ENCODE results near the gene NXNL1. TPM values are rescaled to one million over a fixed set of nuclear protein-coding genes. Genes with fewer than 3 reads are reported as not detected.

Gene NXNL1
- total RNA-seq, 1 donor from 2014 or later: not detected

DNA sequence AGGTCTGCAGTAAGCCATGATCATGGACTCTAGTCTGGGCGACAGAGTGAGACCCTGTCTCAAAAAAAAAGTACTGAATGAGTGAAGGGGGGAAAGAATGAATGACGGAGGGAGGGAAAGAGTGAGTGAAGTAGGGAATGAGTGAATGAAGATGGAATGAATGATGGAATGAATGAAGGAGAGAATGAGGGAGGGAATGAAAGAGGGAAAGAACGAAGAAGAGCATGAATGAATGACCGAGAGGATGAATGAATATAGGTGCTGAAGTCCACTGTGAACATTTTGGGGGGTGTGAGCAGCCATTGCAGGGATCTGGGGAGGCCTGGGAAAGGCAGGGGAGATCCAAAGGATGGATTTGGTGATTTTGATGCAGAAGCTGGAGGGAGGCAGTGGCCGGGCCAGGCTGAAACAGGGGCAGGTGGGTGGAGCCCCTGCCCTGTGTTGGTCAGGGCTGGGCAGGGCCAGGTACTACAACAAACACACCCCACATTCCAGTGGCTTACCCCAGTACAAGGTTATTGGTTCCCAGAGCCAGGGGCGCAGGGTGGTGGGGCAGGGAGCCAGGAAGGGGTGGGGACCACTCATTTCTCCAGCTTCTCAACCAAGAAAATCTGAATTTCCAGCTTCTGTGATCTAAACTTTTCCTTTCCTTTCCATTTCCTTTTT lies 23.9 kb upstream of the NXNL1 start:
- Mint-ChIP-seq H3K36me3 (ENCODE audit: unreplicated experiment) (peaks cover 4% of the 10 kb centered on the region), H3K27me3 (ENCODE audit: unreplicated experiment) (no peaks in the 10 kb centered on the region), H3K4me1 (ENCODE audit: unreplicated experiment) (peaks cover 8% of the 10 kb centered on the region), H3K9me3 (ENCODE audit: unreplicated experiment) (no peaks in the 10 kb centered on the region), H3K27ac (ENCODE audit: unreplicated experiment) (no peak overlapping the region), H3K4me3 (ENCODE audit: unreplicated experiment) (no peak overlapping the region)
- no peak for DNase-seq (ENCODE audit: extremely low spot score, unreplicated experiment)
- no peak for TF ChIP-seq CTCF (IDR thresholded peaks at IDR 0.05)

DNA sequence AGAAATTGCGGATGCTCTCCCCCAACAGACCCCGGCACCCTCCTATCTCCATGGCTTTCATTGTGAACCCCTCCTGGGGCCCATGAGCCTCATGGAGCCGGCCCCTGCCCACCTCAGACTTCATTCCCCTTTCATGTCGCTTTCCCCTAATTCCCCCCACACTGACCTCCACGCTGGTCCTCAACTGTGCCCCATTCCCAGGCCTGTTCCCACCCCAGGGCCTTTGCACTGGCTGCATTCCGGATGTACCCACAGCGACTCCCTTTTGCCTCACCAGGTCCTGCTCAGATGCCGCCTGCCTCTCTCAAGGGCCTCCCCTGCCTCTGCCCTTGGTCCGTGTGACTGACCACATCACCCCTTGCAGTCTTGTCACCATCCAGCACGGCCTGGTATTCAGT lies 22.9 kb upstream of the NXNL1 start:
- H3K27ac Mint-ChIP-seq (ENCODE audit: unreplicated experiment): no peak overlapping the region

GRCh38 chr19:17482877-17483604 lies 22.3 kb upstream of the NXNL1 start:
- TF ChIP-seq CTCF (IDR thresholded peaks at IDR 0.05): no peak
- no peak overlapping the region for H3K27ac Mint-ChIP-seq (ENCODE audit: unreplicated experiment)
- no peaks in the 10 kb centered on the region for H3K9me3 Mint-ChIP-seq (ENCODE audit: unreplicated experiment)
- no peak overlapping the region for H3K4me3 Mint-ChIP-seq (ENCODE audit: unreplicated experiment)
- H3K36me3 Mint-ChIP-seq (ENCODE audit: unreplicated experiment): no peaks in the 10 kb centered on the region
- peaks cover 16% of the 10 kb centered on the region for H3K4me1 Mint-ChIP-seq (ENCODE audit: unreplicated experiment)
- DNase-seq (ENCODE audit: extremely low spot score, unreplicated experiment): no peak
- no peaks in the 10 kb centered on the region for H3K27me3 Mint-ChIP-seq (ENCODE audit: unreplicated experiment)

More for the DNA sequence above, 22.9 kb upstream of the NXNL1 start:
- peaks cover 4% of the 10 kb centered on the region for H3K36me3 Mint-ChIP-seq (ENCODE audit: unreplicated experiment)
- H3K27me3 Mint-ChIP-seq (ENCODE audit: unreplicated experiment): no peaks in the 10 kb centered on the region
- H3K4me3 Mint-ChIP-seq (ENCODE audit: unreplicated experiment): no peak overlapping the region
- TF ChIP-seq CTCF (IDR thresholded peaks at IDR 0.05): no peak
- H3K9me3 Mint-ChIP-seq (ENCODE audit: unreplicated experiment): no peaks in the 10 kb centered on the region
- H3K4me1 Mint-ChIP-seq (ENCODE audit: unreplicated experiment): peaks cover 19% of the 10 kb centered on the region
- DNase-seq (ENCODE audit: extremely low spot score, unreplicated experiment): no peak

- DNase-seq (ENCODE audit: extremely low spot score, unreplicated experiment): no peak
- Mint-ChIP-seq H3K36me3 (ENCODE audit: unreplicated experiment) (no peaks in the 10 kb centered on the region), H3K4me1 (ENCODE audit: unreplicated experiment) (peaks cover 19% of the 10 kb centered on the region), H3K27ac (ENCODE audit: unreplicated experiment) (no peak overlapping the region), H3K9me3 (ENCODE audit: unreplicated experiment) (no peaks in the 10 kb centered on the region), H3K4me3 (ENCODE audit: unreplicated experiment) (no peak overlapping the region), H3K27me3 (ENCODE audit: unreplicated experiment) (no peaks in the 10 kb centered on the region)
- no peak for TF ChIP-seq CTCF (IDR thresholded peaks at IDR 0.05)
These were observed 21.3 kb upstream of the NXNL1 start for GRCh38 chr19:17481986-17482385.

DNA sequence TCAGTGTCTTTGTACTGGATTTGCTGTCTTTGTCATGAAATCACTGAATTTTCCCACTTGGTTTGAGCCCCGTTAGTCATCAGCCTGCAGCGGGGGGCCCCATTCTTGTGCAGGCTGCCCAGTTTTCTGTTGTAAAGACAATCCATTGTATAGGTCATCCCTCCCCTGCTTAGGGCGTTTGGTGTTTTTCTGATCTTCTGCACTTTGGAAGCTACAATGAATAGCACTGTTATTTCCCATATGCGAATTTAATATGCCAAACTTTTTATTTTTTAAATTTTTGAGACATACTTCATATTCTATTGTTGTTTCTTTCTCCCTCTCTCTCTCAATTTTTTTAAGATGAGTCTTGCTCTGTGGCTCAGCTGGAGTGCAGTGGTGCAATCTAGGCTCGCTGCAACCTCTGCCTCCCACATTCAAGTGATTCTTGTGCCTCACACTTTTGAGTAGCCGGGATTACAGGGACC lies 18.6 kb upstream of the NXNL1 start:
- Mint-ChIP-seq H3K4me1 (ENCODE audit: unreplicated experiment) (peaks cover 29% of the 10 kb centered on the region), H3K27ac (ENCODE audit: unreplicated experiment) (peak overlapping the region; percentile 82), H3K36me3 (ENCODE audit: unreplicated experiment) (no peaks in the 10 kb centered on the region), H3K4me3 (ENCODE audit: unreplicated experiment) (peak overlapping the region; percentile 12), H3K27me3 (ENCODE audit: unreplicated experiment) (no peaks in the 10 kb centered on the region), H3K9me3 (ENCODE audit: unreplicated experiment) (no peaks in the 10 kb centered on the region)
- no peak for DNase-seq (ENCODE audit: extremely low spot score, unreplicated experiment)
- no peak for TF ChIP-seq CTCF (IDR thresholded peaks at IDR 0.05)
